ENCODE measurements around the gene NOL7. TPM values are rescaled to one million over a fixed set of nuclear protein-coding genes. Genes with fewer than 3 reads are reported as not detected.

The NOL7 gene
- total and polyA plus RNA-seq, 2 of the 4 experiments (the other 2 are of a cell fraction) = 21.3 to 34.5 TPM

DNA sequence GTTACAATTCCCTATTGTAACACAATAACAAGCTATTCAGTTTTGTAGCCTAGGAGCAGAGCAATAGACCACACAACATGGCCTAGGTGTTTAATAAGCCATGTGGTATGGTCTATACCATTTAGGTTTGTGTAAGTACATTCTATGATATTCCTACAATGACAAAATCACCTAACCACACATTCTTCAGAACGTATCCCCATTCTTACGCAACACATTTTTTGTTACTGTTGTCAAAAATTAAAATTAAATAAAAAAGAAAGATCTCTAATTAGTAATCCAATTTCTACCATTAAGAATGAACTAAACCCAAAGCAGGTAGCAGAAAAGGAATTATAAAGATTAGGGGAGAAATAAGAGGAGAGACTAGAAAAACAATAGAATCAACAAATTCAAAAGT lies 52.5 kb downstream of the NOL7 start:
- dilution Hi-C loops (cut with HindIII; ENCODE audit: low sequenced_read_pairs, unreplicated experiment) = no loop called here
- Histone ChIP-seq H4K20me1 (ENCODE audit: insufficient read depth, low read length) (peaks cover 45% of the 10 kb centered on the region), H3K4ac (ENCODE audit: low read depth, low read length) (no peak overlapping the region), H2BK120ac (ENCODE audit: low read depth, low read length) (no peak overlapping the region), H3K4me2 (ENCODE audit: low read depth, low read length) (no peak overlapping the region), H3K9me1 (ENCODE audit: insufficient read depth, low read length) (no peaks in the 10 kb centered on the region; the same call in 1 of the 2 replicates), H3K79me1 (ENCODE audit: low read depth in 1 of 2, low read length in 2 of 2) (peaks cover 18 to 56% of the 10 kb centered on the region in 2 experiments), H2BK5ac (ENCODE audit: low read depth, low read length, poor library complexity, severe bottlenecking) (no peak overlapping the region), H3K27me3 (ENCODE audit: control insufficient read depth, insufficient read depth, low read length) (no peaks in the 10 kb centered on the region), H4K91ac (ENCODE audit: insufficient read depth, low read depth, low read length) (no peak overlapping the region), H2AK9ac (replicated peaks; ENCODE audit: low read depth, low read length, poor library complexity) (no peak overlapping the region), H3K9ac (ENCODE audit: low read depth, low read length) (no peak overlapping the region), H3K14ac (replicated peaks; ENCODE audit: low read depth, low read length) (no peak overlapping the region), H2AFZ (replicated peaks; ENCODE audit: low read length, poor library complexity) (no peak overlapping the region), H2BK15ac (ENCODE audit: low read depth, low read length) (no peak overlapping the region), H3K56ac (ENCODE audit: extremely low read depth, insufficient read depth, low read length) (no peak overlapping the region), H2AK5ac (ENCODE audit: low read depth, low read length) (no peak overlapping the region), H3K4me1 (ENCODE audit: control insufficient read depth, insufficient read depth, low read length) (peaks cover 3% of the 10 kb centered on the region; the same call in 1 of the 2 replicates), H3K36me3 (ENCODE audit: control insufficient read depth, insufficient read depth, low read length) (no peaks in the 10 kb centered on the region), H3K27ac (ENCODE audit: insufficient read depth, low read length) (no peak overlapping the region), H4K8ac (ENCODE audit: low read depth in 2 of 2, low read length in 2 of 2) (no peak overlapping the region), H3K4me3 (ENCODE audit: insufficient read depth, low read depth, low read length) (no peak overlapping the region), H3K23ac (ENCODE audit: low read depth, low read length) (no peak overlapping the region), H3K18ac (ENCODE audit: low read depth, low read length) (no peak overlapping the region), H4K5ac (ENCODE audit: low read depth, low read length) (no peak overlapping the region), H2BK20ac (ENCODE audit: low read depth, low read length) (no peak overlapping the region), H3K9me3 (ENCODE audit: control insufficient read depth, insufficient read depth, low read length) (no peaks in the 10 kb centered on the region)
- intact Hi-C loops (cut with micrococcal nuclease) = loop anchor here (5.0 kb wide), 1 partner anchor 35 kb away; no protein-coding TSS in a partner anchor
- no peak for ATAC-seq (ENCODE audit: low read depth)
- no TSS peak for BruUV-seq (replicated peaks)
- in situ Hi-C loops (cut with MboI; ENCODE audit: low sequenced_read_pairs) = no loop called here
- 100% methylated on average over 2 of the region's 2 CpGs; no CpG with 5 or more reads in 1 of the 2 experiments for WGBS, 2 experiments (ENCODE audit: extremely low coverage in 2 of 2, insufficient read length in 1 of 2)
- ChIA-PET CTCF (no interaction called here), POLR2A (ENCODE audit: unreplicated experiment) (no interaction called here)
- no peak for DNase-seq
- TF ChIP-seq BHLHE40 (IDR thresholded peaks at IDR 0.05; ENCODE audit: low read depth, low read length) (no peak), CEBPB (IDR thresholded peaks at IDR 0.05; ENCODE audit: low read depth, low read length) (peak; percentile 88)

Data from IMR-90 (cell line).